K562 (cell line): ENCODE data around the gene OSBP2. TPM values are rescaled to one million over a fixed set of nuclear protein-coding genes. Genes with fewer than 3 reads are reported as not detected.

Experiments
- CCNT2 ChIP-seq: IDR thresholded peaks from 2 replicates; pipeline ENCODE4 v1.6.1; 2011; ENCODE audit warnings: borderline replicate concordance, low read depth, mild to moderate bottlenecking, moderate library complexity, mixed read lengths, low read length; ENCODE audit not compliant: insufficient read length; ENCODE audit errors: extremely low read depth
- CREB1 ChIP-seq, 2 experiments: sonication (generic) in 1 of 2; formaldehyde crosslinking in 1 of 2; IDR thresholded peaks; 2 replicates each; pipeline versions ENCODE4 v1.6.1 to v1.8.0; 2012 to 2022; ENCODE audit warnings: inconsistent platforms in 1 of 2, mild to moderate bottlenecking in 1 of 2, missing genetic modification reagents in 1 of 2, moderate library complexity in 1 of 2
- FOXP1 ChIP-seq: sonication (generic); formaldehyde crosslinking; IDR thresholded peaks from 2 replicates; pipeline ENCODE4 v1.8.0; 2022; ENCODE audit warnings: mild to moderate bottlenecking, missing genetic modification reagents
- HMG20A ChIP-seq: fragments of 450-650 bp; formaldehyde crosslinking; conservative IDR thresholded peaks from 2 replicates; pipeline ENCODE4 v1.4.0; 2020; ENCODE audit warnings: mild to moderate bottlenecking, mixed read lengths
- ZFP30 ChIP-seq: fragments of 250-450 bp; sonication (Bioruptor Pico); IDR thresholded peaks from 2 replicates; pipeline ENCODE4 v1.8.0; 2022; ENCODE audit warnings: moderate library complexity, mild to moderate bottlenecking, inconsistent platforms, borderline replicate concordance
- ZNF263 ChIP-seq: sonication (generic); formaldehyde crosslinking; IDR thresholded peaks from 2 replicates; pipeline ENCODE4 v1.8.0; 2022; ENCODE audit warnings: mild to moderate bottlenecking, missing genetic modification reagents, borderline replicate concordance
- polyA plus RNA-seq, 8 experiments: library from polyadenylated mRNA; depleted of rRNA in 4 of 8; stranded (reverse) in 5 of 8; unstranded in 3 of 8; fragments of >200 nt; fragmentation: Nextera tagmentation in 2 of 8; fragmentation: Illumina TruSeq in 1 of 8; extraction: Ambion mirVana in 2 of 8; extraction: Trizol in 1 of 8; gene quantifications; 2 replicates each; pipeline versions ENCODE4 v1.2.1 to v1.2.3, GENCODE V29; 2011 to 2014; ENCODE audit warnings: inconsistent platforms in 1 of 8, missing spikeins in 1 of 8
- total RNA-seq, 7 experiments: library from RNA; depleted of rRNA in 6 of 7; stranded (reverse); fragments of >200 nt in 6 of 7; fragmentation: Illumina TruSeq in 2 of 7; extraction: Trizol in 2 of 7; gene quantifications; 2 replicates each; pipeline versions ENCODE4 v1.2.1 to v1.2.3, GENCODE V29; 2011 to 2021; ENCODE audit warnings: low replicate concordance in 1 of 7
- TF ChIP-seq, protein P1 (sequence below), 2 experiments: IDR thresholded peaks; 2 replicates each; pipeline ENCODE4 v1.6.1; 2011; ENCODE audit warnings: borderline replicate concordance in 1 of 2, control low read depth in 1 of 2, low read depth in 1 of 2, low read length in 1 of 2, mild to moderate bottlenecking in 1 of 2, mixed read lengths in 1 of 2, moderate library complexity in 1 of 2; ENCODE audit not compliant: insufficient read depth in 1 of 2, insufficient read length in 1 of 2, poor library complexity in 1 of 2, severe bottlenecking in 1 of 2; ENCODE audit errors: extremely low read depth in 1 of 2
- TF ChIP-seq, protein P2 (sequence below): sonication (generic); formaldehyde crosslinking; IDR thresholded peaks from 2 replicates; pipeline ENCODE4 v1.8.0; 2023; ENCODE audit warnings: mild to moderate bottlenecking, missing genetic modification reagents
- TF ChIP-seq, protein P3 (sequence below): sonication (generic); formaldehyde crosslinking; IDR thresholded peaks from 2 replicates; pipeline ENCODE4 v1.9.0; 2022; ENCODE audit warnings: mild to moderate bottlenecking, missing genetic modification reagents
- TF ChIP-seq, protein P4 (sequence below): conservative IDR thresholded peaks from 2 replicates; pipeline ENCODE4 v1.6.1; 2011; ENCODE audit warnings: low read depth, mild to moderate bottlenecking, low read length; ENCODE audit not compliant: control insufficient read depth
- TF ChIP-seq, protein P5 (sequence below): sonication (generic); formaldehyde crosslinking; IDR thresholded peaks from 2 replicates; pipeline ENCODE4 v1.8.0; 2022; ENCODE audit warnings: missing genetic modification reagents, mild to moderate bottlenecking, moderate library complexity, borderline replicate concordance

The OSBP2 gene
- total and polyA plus RNA-seq, 9 of the 15 experiments (the other 6 are each of a cell fraction or from before 2014, with no cell fraction given) = 0.52 to 29.5 (median 21.6) TPM

DNA sequence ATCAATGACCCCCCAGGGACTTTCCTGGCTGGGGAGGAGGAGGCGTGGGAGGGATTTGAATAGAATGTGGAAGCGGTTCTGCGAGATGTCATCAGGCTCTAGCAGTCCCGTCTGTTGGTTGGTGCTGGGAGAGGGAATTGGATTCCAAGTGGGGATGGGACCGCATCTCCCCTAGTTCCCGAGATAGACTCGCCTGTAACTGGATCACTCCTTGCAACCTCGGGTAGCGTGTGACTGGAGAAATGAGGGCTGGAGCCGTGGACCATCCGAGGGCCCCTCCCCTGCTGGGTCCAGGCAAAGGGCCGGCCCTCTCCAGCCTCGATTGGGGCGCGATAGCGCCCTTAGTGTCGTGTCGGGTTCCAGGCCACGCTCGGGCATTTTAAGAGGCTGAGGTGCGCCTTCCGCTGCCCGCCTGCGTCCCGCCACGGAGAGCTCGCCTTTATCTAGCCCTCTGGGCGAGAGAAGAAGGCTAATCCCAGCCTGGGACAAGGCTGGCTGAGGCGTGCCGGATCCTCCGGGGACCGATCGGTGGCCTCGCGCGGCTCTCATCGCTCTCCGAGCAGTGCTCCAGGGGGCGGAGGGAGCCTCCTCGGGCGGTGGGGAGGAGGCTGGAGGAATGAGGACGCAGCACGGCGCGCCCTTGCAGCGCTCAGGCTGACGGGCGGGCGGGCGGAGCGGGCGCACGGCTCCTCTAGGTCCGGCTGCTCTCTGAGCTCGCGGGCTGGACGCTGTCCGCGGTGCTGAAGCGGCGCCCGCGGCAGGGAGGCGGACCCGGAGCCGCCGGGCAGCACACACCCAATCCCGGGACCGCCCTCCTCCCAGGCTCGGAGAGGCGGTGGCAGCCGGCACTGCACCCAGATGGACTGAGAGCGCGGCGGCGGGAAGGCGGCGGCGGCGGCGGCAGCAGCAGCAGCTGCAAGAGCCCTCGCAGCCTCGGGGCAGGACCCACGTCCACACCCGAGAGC lies 107.8 kb downstream of the OSBP2 start (continued):
- TF ChIP-seq, protein P1, sequence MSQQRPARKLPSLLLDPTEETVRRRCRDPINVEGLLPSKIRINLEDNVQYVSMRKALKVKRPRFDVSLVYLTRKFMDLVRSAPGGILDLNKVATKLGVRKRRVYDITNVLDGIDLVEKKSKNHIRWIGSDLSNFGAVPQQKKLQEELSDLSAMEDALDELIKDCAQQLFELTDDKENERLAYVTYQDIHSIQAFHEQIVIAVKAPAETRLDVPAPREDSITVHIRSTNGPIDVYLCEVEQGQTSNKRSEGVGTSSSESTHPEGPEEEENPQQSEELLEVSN (IDR thresholded peaks at IDR 0.05; ENCODE audit: borderline replicate concordance in 1 of 2, extremely low read depth in 1 of 2, insufficient read depth in 1 of 2, insufficient read length in 1 of 2, low read depth in 1 of 2, low read length in 1 of 2, poor library complexity in 1 of 2, severe bottlenecking in 1 of 2) = peak in 1 of 2 experiments; percentile 6
- no peak for TF ChIP-seq HMG20A (CRISPR knock-in tag)
- no peak for TF ChIP-seq CREB1 (IDR thresholded peaks at IDR 0.05)
- 0 out of 2 replicates have a peak, but pooled peaks have one; percentile 31 for TF ChIP-seq CREB1 (CRISPR knock-in tag; IDR thresholded peaks at IDR 0.05)
- TF ChIP-seq ZNF263 (CRISPR knock-in tag) = peak; percentile 85
- TF ChIP-seq, protein P2, sequence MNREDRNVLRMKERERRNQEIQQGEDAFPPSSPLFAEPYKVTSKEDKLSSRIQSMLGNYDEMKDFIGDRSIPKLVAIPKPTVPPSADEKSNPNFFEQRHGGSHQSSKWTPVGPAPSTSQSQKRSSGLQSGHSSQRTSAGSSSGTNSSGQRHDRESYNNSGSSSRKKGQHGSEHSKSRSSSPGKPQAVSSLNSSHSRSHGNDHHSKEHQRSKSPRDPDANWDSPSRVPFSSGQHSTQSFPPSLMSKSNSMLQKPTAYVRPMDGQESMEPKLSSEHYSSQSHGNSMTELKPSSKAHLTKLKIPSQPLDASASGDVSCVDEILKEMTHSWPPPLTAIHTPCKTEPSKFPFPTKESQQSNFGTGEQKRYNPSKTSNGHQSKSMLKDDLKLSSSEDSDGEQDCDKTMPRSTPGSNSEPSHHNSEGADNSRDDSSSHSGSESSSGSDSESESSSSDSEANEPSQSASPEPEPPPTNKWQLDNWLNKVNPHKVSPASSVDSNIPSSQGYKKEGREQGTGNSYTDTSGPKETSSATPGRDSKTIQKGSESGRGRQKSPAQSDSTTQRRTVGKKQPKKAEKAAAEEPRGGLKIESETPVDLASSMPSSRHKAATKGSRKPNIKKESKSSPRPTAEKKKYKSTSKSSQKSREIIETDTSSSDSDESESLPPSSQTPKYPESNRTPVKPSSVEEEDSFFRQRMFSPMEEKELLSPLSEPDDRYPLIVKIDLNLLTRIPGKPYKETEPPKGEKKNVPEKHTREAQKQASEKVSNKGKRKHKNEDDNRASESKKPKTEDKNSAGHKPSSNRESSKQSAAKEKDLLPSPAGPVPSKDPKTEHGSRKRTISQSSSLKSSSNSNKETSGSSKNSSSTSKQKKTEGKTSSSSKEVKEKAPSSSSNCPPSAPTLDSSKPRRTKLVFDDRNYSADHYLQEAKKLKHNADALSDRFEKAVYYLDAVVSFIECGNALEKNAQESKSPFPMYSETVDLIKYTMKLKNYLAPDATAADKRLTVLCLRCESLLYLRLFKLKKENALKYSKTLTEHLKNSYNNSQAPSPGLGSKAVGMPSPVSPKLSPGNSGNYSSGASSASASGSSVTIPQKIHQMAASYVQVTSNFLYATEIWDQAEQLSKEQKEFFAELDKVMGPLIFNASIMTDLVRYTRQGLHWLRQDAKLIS (CRISPR knock-in tag) = peak; percentile 83; the same call in 1 of the 2 replicates
- TF ChIP-seq, protein P3, sequence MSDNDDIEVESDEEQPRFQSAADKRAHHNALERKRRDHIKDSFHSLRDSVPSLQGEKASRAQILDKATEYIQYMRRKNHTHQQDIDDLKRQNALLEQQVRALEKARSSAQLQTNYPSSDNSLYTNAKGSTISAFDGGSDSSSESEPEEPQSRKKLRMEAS = peak; percentile 69; the same call in 1 of the 2 replicates
- no peak for TF ChIP-seq CCNT2
- TF ChIP-seq ZFP30 (CRISPR knock-in tag) = no peak
- TF ChIP-seq, protein P4, sequence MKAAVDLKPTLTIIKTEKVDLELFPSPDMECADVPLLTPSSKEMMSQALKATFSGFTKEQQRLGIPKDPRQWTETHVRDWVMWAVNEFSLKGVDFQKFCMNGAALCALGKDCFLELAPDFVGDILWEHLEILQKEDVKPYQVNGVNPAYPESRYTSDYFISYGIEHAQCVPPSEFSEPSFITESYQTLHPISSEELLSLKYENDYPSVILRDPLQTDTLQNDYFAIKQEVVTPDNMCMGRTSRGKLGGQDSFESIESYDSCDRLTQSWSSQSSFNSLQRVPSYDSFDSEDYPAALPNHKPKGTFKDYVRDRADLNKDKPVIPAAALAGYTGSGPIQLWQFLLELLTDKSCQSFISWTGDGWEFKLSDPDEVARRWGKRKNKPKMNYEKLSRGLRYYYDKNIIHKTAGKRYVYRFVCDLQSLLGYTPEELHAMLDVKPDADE = peak; percentile 52; the same call in 1 of the 2 replicates
- TF ChIP-seq FOXP1 (CRISPR knock-in tag) = peak; percentile 82
- TF ChIP-seq, protein P5, sequence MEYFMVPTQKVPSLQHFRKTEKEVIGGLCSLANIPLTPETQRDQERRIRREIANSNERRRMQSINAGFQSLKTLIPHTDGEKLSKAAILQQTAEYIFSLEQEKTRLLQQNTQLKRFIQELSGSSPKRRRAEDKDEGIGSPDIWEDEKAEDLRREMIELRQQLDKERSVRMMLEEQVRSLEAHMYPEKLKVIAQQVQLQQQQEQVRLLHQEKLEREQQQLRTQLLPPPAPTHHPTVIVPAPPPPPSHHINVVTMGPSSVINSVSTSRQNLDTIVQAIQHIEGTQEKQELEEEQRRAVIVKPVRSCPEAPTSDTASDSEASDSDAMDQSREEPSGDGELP (CRISPR knock-in tag) = peak; percentile 87
- TF ChIP-seq, all 486 proteins: peak for 64
